GM18861 (cell line): ENCODE measurements around the gene CNTNAP5.
"Not testable (repeated sequence)": the region's sequence is repeated elsewhere in the genome, so short reads cannot be mapped to it uniquely, and the experiment has no call there.

Source experiments
- ATAC-seq: cut with Tn5 transposase; IDR thresholded peaks from one replicate; pipeline ENCODE4 v1.9.1; 2021; ENCODE audit not compliant: unreplicated experiment

CNTNAP5 gene

DNA sequence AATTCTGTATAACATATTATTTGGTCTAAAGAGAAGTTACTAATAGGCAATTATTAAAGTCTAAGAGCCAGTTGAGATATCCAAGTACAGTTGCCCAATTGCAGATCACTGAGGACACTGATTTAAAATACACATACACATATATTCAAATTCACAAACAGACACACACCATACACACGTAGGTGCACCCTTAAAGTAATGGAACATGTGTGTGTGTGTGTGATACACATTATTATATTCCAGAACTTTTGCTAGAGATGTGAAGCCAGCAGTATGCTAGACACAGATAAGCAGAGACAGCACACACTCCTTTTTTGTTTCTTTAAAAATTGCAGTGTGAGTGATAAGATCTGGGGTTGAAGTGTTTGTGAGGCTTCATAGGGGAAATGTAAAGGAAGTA is 292.5 kb downstream of the CNTNAP5 start:
- ATAC-seq, result no peak

DNA sequence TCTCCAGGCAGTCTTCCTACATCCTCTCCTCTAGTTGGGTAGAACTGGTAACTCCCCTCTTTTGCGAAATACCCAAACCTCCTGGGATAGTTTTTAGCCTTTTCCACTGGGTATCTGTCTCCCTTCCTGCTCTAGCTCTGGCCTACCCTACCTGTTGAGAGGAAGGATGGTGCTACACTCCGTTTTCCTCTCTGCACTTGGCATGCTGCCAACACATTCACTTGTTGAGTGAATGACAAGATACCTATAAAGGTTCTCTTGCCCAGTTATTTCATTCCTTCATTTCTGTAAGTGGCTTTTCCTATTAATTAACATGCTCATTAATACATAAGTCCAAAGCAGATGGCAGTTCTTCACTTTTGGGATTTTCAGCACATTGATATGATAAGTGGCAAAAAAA is 293.8 kb downstream of the CNTNAP5 start:
- no peak for ATAC-seq

DNA sequence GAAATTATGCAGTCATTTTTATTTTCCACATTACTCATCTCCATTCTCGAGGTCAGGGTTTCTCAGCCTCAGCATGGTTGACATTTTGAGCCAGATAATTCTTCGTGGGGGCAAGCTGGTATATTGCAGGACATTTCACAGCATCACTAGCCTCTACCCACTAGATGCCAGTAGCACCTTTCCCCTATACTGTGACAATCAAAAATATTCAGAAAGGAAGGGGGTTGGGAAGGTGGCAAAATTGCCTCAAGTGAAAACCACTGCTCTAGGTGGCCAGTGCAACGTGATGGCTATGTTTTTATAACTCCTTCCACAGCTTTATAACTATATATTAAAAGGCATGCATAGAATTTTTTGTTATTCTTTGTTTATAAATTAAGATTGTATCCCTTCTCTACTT is 294.5 kb downstream of the CNTNAP5 start:
- ATAC-seq, result no peak

DNA sequence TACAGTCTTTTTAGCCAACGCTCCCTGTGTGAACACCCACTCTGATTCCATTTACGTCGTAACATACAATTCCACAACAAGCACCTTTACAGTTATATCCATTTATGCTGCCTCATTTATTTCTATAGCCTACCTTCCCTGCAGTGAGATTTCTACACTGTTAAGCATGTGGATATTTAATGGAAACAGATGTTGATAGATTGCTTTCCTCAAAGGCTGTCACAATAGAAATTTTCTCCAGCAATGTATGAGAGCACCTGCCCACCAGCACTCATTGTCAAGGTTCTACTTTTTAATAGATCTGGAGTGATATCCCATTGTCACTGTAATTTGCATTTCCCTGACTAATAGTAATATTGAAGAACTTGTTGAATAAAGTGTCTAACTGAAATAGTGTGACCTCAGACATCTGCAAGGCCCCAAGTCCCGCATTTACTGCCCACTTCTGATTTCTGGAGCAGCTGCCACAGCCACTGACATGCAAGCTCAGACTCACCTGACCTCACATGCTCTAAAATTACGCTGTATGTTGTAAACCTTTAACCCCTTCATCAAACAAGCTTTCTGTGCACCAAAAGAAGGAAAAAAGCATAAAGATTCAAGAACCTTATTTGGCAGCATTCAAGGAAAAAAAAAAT is 295.1 kb downstream of the CNTNAP5 start:
- no peak for ATAC-seq

DNA sequence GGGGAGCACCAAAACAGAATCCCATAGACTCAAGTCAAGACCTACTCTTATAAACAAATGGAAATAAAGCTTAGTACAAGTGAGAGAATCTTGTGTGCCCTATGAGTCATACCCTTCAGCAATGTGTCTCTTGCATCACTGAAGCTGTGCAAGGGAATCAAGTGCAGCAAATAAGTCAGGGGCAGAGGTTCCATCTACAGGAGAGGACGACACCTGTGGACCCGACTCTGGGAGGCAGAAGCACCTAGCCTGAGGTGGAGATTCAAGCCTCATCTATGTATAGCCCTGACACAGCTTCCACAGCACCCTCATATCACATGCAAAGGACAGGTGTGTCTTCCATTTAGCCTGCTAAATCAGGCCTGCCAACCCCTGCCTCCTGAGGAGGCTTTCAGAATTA is 298.2 kb downstream of the CNTNAP5 start:
- ATAC-seq, result no peak

DNA sequence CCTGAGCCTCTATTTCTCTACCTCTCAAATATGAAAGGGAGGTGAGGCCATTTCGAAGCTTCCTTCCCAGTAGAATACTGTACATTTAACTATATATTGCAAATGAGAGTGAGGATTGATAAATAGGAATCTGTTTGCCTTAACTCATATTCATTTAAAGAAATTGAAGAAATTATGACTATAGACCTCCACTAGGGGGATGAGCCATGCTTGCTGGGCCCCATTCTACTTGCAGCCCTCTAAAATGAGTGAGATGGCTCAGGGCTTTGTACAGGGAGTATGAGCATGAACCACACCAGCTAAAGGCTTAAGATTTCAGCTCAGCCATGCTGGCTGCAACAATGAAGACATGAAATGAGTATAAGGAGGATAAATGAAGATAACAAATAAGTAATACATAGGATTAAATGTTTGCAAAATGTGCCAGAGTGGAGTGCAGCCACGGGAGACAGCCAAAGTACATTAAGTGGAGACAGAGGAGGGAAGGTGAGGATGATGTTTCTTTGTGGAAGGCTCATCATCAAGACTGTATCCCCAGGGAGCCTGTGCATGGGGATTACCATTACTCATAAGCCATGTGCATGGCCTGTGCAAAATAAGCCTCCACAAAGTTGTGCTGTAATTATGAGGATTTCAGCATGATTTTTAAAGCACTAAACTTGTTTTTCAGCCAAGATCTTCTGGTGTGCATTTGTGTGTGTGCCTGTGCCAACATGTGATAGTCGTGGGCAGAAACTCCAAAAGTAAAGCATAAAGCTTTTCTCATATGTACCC is 300.8 kb downstream of the CNTNAP5 start:
- no peak for ATAC-seq

DNA sequence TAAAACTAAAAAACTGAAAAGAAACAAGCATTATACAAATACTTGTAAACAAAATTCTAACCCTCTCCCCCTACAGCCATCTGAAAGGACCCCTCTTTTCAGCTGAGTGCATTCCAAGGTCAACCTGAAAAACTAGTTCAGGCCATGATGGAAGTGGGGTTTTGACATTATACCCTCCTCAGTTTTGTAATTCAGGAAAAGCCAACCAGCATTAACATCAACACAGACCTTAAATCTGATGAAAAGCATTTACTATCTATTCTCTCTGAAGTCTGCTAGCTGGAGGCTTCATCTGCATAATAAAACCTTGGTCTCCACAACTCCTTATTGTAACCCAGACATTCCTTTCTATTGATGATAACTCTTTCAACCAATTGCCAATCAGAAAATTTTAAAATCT is 302.2 kb downstream of the CNTNAP5 start:
- no peak for ATAC-seq

DNA sequence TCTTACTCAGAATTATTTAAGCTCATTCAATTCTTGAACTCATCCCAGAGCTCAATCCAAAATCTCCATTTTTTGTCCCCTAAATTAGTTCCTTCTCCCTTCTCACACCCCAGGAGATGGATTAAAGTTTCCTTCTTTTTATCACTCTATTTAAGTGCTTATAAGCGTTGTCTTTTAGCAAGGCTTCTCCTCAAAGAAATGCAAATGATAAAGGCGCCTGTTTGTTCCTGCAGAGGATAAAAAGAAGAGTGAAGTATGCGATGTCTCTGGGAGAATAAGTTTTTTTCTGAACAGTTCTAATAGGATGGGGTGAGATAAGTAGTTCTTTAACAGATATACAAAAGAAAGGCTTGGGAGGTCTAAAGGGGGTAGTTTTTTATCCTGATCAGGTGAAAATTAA is 303.3 kb downstream of the CNTNAP5 start:
- ATAC-seq, result no peak

DNA sequence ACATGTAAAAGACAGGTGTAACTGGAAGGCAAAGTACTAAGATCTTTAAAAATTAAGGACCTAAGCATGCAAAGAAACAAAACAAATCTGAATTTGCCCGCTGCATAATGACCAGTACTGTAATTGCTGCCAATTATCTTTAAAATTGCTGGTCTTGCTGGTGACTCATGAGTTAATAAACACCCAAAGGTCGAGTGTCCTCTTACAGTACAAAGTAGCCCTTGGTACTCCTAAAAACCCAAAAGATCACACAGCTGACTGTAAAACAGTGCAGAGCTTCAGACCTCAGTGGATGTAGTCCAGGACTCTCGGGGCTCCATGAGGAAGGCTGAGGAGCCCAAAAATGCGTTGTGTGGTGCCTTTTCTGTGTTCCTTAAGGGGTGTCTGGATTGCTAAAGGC is 308.7 kb downstream of the CNTNAP5 start:
- no peak for ATAC-seq

DNA sequence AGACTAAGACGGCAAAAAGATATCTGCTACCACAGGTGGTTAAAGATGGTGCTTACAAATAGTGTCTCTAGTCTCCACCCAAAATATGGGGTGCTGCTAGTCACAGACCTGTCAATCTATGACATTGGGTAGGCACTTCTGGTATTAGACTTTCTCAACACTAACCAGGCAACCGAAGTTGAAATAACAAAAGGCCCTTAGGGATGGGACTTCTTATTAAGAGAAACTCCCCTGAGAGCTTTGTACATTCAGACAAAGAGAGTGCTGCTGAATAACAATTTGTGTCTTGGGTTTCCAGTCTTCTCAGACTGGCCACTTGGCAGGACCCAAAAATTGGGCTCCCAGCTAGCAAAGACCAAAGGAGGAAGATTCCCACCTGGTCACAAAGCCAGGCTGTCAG is 310.0 kb downstream of the CNTNAP5 start:
- no peak for ATAC-seq

DNA sequence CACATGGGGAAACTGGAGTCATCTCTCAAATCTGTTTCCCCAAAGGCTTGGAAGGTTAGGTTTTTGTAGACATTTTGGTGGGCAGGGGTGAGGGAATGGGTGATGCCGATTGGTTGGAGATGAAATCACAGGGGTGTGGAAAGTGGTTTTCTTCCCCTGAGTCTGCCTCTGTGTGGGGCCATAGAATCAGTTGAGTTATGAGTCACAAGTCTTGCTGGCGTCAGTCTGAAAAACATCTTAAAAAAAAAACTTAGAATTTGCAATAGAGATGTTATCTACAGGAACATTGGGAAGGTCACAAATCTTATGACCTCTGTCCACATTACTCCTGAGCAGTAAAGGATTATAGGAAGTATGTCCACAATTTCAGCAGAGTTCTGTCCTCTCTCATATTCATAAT is 314.6 kb downstream of the CNTNAP5 start:
- no peak for ATAC-seq

DNA sequence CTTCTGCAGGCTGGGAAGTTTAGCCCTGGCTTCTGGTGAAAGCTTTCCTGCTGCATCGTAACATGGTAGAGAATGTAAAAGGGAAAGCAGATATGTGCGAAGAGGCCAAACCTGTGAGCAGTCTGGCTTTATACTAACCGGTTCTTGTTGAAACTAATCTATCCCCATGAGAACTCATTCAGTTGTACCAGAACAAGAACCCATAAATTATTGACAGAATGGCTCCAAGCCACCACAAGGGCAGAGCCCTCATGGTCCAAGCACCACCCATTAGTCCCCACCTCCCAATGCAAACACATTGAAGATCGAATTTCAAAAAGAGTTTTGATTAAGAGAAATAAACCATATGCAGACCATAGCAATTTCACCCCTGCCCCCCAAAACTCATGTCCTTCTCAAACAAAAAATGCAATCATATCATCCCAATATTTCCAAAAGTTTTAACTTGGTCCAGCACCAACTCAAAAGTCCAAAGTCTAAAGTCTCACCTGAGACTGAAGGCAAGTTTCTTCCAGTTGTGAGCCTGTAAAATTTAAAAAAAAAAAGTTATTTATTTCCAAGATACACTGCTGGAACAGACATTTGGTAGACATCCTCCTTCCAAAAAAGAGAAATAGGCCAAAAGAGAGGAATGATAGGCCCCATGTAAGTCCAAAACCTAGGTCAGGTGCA is 318.9 kb downstream of the CNTNAP5 start:
- no peak for ATAC-seq

DNA sequence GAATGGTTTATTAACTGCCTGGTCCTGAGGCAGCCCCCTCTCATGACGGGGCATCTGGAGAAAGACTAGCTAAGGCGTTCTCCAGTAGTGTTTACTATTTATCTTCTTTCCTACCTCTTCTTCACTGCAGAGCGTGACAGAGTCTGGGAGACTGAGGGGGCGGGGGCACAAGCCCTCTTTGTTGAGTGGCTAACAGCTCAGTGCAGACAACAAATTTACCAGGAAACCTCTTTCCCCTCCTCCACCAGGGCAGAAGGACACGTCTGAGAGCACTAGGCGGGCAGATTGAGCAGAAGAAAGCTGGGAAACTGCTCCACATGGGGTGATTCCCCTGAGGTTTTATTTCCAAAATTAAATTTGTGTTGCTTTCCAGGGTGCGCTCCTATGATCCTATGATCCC is 322.1 kb downstream of the CNTNAP5 start:
- ATAC-seq, result no peak

DNA sequence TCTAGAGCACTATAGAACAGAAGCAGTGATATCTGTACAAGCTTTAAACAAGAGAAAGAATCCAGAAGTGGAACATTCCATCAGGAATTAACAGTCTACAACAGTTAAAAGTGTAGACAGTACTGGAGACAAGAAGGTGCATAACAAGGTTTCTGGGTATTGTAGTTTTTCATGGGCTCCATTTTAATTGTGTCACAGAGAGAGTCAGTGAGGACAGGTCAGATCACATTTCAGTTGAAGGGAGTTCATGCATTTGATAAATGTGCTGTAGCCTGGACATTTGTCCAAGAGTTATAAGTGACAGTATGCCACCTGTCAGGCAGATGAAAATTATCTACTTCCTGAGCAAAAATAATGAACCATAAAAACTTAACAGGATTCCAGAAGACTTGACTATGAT is 328.6 kb downstream of the CNTNAP5 start:
- ATAC-seq, result no peak

DNA sequence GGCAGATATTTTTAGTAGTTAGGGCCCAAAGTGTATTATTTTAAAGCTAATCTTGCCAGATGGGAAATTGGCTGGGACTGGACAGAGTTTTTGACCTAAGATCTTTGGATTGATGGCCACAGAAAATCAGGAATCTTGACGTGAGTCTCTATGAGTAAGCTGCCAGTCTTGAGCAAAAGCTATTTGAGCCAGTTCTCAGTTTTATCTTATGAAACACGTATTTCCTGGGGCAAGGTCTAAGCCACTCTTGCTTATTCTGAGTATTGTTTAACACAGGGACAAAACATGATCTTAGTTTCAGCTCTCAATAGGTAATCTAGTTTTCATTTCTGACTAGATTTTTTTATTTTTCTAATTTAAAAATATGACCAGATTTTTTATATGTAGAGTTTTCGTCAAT is 329.4 kb downstream of the CNTNAP5 start:
- ATAC-seq, result no peak

DNA sequence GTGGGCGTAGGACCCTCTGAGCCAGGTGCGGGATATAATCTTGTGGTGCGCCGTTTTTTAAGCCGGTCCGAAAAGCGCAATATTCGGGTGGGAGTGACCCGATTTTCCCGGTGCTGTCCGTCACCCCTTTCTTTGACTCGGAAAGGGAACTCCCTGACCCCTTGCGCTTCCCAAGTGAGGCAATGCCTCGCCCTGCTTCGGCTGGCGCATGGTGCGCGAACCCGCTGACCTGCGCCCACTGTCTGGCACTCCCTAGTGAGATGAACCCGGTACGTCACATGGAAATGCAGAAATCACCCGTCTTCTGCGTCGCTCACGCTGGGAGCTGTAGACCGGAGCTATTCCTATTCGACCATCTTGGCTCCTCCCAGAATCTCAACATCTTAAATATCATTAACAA is 336.9 kb downstream of the CNTNAP5 start:
- not testable (repeated sequence) for ATAC-seq

DNA sequence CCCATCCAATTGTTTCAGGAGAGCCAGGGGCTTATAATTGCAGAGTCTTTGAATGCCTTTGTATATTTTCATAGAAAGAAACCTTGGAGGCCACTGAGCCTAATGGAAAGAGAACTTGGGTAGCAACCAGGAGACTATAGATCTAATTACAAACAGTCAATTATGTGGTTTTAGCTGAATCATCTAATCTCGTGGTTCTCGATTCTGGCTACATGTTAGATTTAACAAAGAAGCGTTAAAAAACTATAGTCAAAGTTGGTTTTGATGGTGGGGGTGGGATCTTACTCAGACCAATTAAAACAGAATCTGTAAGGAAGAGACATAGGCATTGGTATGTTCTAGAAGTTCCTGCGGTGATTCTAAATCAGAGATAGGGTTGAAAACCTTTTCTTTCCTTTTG is 344.1 kb downstream of the CNTNAP5 start:
- ATAC-seq, result no peak

DNA sequence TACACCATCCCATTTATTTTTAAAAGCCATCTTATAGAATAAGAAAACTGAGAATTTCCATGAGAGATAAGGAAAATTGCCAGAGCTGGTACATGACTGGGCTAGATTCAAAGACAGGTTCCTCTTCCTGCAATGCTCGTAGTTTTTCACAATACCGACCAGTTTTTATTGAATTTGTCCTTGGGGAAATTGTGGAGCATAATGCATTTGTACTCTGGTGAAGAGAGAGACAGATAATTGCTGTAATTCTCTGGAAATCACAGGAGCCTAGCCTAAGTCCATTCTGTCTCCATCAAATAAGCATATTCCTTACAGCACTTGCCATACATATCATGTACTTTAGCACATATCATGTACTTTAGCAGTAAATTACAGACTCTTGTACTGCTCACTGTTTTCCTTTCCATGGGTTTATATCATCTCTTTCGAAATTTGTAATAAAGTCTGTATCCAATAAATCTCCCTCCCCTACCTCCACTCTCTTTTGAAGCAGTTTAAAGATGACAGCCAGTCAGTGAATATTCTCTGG is 355.2 kb downstream of the CNTNAP5 start:
- ATAC-seq, result no peak

DNA sequence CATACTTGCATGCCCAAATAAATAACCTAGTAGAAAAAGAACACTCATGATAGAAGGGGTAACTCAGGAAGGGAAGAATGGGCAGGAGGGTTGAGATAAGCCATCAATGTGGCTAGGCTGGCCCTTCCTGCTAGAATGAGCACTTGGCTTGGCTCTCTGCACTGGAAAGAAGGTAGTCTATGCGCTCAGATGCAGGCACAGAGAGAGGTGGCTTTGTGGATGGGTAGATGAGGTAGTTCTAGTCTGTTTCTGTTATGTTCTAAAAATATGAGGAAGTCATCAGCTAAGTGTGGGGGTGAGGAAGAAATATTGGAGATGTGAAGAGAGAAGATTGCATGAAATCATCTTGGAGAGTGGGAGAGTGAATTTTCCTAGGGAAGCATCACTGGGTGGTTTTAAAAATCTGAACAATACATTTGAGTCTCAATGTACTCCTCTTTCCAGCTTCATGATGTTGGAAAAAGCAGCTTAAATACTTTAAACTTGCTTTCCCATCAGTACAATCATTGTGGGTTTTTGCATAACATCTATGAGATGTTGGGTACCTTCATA is 357.1 kb downstream of the CNTNAP5 start:
- ATAC-seq, result no peak

DNA sequence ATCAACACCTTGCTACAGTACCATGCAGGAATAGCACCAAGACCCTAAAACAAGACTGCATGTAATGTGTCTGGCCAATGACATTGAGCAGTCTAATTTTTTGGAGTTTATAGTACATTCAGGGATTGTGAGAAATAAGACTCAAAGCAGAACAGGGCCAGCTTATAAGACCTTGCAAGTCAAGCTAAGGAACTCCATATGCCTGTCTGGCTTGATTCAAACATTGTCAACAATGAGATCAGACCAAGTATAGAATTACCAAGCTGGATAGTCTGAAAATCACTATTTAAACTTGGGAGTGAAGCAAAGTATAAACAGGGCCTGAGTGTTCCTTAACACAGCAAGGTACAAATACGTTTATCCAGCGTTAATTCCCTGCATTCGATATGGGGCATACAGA is 370.9 kb downstream of the CNTNAP5 start:
- ATAC-seq, result no peak

DNA sequence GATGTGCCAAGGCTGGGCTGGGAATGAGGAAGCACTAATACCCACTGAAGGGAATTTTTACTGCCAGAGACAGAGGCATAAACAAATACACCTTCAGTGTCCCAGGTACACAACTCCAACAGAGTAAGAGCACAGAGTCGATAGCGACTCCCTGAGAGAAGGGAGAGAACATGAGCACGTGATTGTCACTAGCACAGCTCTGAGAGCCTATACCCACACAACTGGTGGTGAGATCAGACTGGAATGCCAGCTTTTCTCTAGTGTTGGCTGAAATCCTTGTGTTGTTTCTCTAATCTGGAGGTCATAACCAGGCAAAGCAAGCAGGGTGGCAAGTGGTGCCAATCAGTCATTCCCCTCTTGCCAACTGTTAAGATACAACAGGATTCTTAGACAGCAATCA is 377.2 kb downstream of the CNTNAP5 start:
- no peak for ATAC-seq
